ENCODE measurements around the gene DNM2.
"Not testable (repeated sequence)": the region's sequence is repeated elsewhere in the genome, so short reads cannot be mapped to it uniquely, and the experiment has no call there.

The DNM2 gene

GRCh38 chr19:10727685-10728201, 9.9 kb downstream of the DNM2 start:
- DNase-seq, result no peak

GRCh38 chr19:10729411-10729810, 11.5 kb downstream of the DNM2 start:
- no peak for DNase-seq

- no peak for DNase-seq
Observed at GRCh38 chr19:10730932-10731331, 13.1 kb downstream of the DNM2 start.

- DNase-seq, result no peak
Observed at GRCh38 chr19:10735741-10736140, 17.9 kb downstream of the DNM2 start.

GRCh38 chr19:10736189-10736588, 18.3 kb downstream of the DNM2 start:
- DNase-seq, result no peak

- DNase-seq, result no peak
Observed at GRCh38 chr19:10736916-10737551, 19.2 kb downstream of the DNM2 start.

GRCh38 chr19:10737722-10738121, 19.8 kb downstream of the DNM2 start:
- no peak for DNase-seq

GRCh38 chr19:10740798-10741197, 22.9 kb downstream of the DNM2 start:
- DNase-seq, result no peak

- DNase-seq, result no peak
Observed at GRCh38 chr19:10742476-10742875, 24.6 kb downstream of the DNM2 start.

GRCh38 chr19:10744253-10744798, 26.4 kb downstream of the DNM2 start:
- DNase-seq, result no peak

GRCh38 chr19:10744801-10745293, 27.0 kb downstream of the DNM2 start:
- no peak for DNase-seq

GRCh38 chr19:10746437-10746836, 28.6 kb downstream of the DNM2 start:
- not testable (repeated sequence) for DNase-seq

- no peak for DNase-seq
Observed at GRCh38 chr19:10747271-10747670, 29.4 kb downstream of the DNM2 start.

- no peak for DNase-seq
Observed at GRCh38 chr19:10747674-10748073, 29.8 kb downstream of the DNM2 start.

GRCh38 chr19:10748195-10748926, 30.5 kb downstream of the DNM2 start:
- no peak for DNase-seq

- DNase-seq, result no peak
Observed at GRCh38 chr19:10748927-10749434, 31.1 kb downstream of the DNM2 start.

- no peak for DNase-seq
Observed at GRCh38 chr19:10749435-10750384, 31.8 kb downstream of the DNM2 start.

- DNase-seq, result no peak
Observed at GRCh38 chr19:10751109-10751953, 33.5 kb downstream of the DNM2 start.

- DNase-seq, result no peak
Observed at GRCh38 chr19:10752237-10752912, 34.5 kb downstream of the DNM2 start.

- DNase-seq, result no peak
Observed at GRCh38 chr19:10752913-10753704, 35.2 kb downstream of the DNM2 start.

Measured in stimulated activated CD4-positive, alpha-beta T cell treated with anti-CD3 and anti-CD28 coated beads, Interleukin-1b, Interleukin-23, amount 100 ng/mL, for 48 hours (primary cell).